Spleen (tissue), 7 donors: Measurements from ENCODE around the gene DERL2.

Experiments used
- CTCF ChIP-seq, 11 experiments: fragments of 200-600 bp in 7 of 11; fragments of 450-650 bp in 4 of 11; sonication (generic) in 4 of 11; IDR thresholded peaks in 8 of 11; conservative IDR thresholded peaks in 3 of 11; 1 replicate in 7 of 11; 2 replicates in 4 of 11; pipeline versions ENCODE4 v1.4.0 to v1.8.0; 2016 to 2021; ENCODE audit warnings: antibody characterized with exemption in 11 of 11, inconsistent platforms in 4 of 11, mild to moderate bottlenecking in 1 of 11
- POLR2A ChIP-seq, 3 donors: fragments of 450-650 bp; IDR thresholded peaks; one replicate each; pipeline ENCODE4 v1.5.1; 2017; ENCODE audit warnings: antibody characterized with exemption in 3 of 3, mild to moderate bottlenecking in 1 of 3
- POLR2AphosphoS5 ChIP-seq, 3 donors: sonication (generic); formaldehyde crosslinking; IDR thresholded peaks; one replicate each; pipeline ENCODE4 v1.5.1; 2017; ENCODE audit warnings: antibody characterized with exemption in 3 of 3
- donor health status: DM: no; HTN: no; CAD: no; lungs with moderate emphysema.
- donor health status: DM: no; HTN: no; CAD: no.
- donor health status: DM: no; HTN: no; CAD: no.

- TF ChIP-seq CTCF (IDR thresholded peaks at IDR 0.05 in 8 of 11, conservative IDR thresholded peaks at IDR 0.05 in 3 of 11) (no peak), POLR2A (IDR thresholded peaks at IDR 0.05) (no peak), POLR2AphosphoS5 (IDR thresholded peaks at IDR 0.05) (no peak)
Observed at GRCh38 chr17:5480962-5481361, 5.0 kb downstream of the DERL2 start.
